GM19468 (cell line): ENCODE measurements around the gene IFT81.
"Not testable (repeated sequence)": the region's sequence is repeated elsewhere in the genome, so short reads cannot be mapped to it uniquely, and the experiment has no call there.

Source experiments
- ATAC-seq: cut with Tn5 transposase; IDR thresholded peaks from one replicate; pipeline ENCODE4 v1.9.1; 2021; ENCODE audit warnings: mild to moderate bottlenecking, moderate library complexity, moderate number of reproducible peaks; ENCODE audit not compliant: unreplicated experiment; ENCODE audit errors: extremely low read depth

Gene IFT81

DNA sequence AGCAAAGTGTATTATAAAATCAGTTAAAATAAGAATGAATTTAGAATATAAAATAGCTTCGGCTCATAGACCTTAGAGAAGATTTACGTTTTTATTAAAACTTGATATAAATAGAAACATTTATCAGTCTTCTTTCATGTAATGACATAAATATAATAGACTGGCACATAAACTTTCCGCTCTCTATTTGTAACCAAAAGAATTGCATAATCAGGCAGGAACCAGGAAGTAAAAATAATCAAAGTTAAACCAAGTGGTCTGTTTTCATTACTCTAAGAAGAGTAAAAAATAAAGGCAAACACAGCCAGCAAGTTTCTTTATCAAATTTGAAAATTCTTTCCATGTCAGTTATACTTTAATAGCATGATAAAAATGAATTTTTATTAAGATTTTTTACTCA, 110.6 kb downstream of the IFT81 start:
- no peak for ATAC-seq

GRCh38 chr12:110235383-110235782, 111.2 kb downstream of the IFT81 start:
- no peak for ATAC-seq

GRCh38 chr12:110243227-110243626, 119.1 kb downstream of the IFT81 start:
- ATAC-seq = no peak

DNA sequence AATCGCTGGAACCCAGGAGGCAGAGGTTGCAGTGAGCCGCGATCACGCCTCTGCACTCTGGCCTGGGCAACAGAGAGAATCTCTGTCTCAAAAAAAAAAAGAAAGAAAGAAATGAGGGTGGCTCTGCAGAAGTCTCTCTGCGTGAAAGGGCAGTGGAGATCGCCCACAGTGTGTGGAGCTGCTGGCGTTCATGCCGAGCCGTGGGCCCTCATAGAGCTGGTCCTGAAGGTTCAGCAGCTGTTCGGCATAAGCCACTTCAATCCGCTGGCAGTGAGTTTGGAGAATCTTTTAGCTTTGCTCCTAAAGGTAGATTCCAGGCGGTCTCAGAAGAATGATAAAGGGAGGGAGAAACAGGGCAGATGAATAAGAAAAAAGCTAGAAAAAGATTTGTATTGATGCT, 120.2 kb downstream of the IFT81 start:
- ATAC-seq = no peak

DNA sequence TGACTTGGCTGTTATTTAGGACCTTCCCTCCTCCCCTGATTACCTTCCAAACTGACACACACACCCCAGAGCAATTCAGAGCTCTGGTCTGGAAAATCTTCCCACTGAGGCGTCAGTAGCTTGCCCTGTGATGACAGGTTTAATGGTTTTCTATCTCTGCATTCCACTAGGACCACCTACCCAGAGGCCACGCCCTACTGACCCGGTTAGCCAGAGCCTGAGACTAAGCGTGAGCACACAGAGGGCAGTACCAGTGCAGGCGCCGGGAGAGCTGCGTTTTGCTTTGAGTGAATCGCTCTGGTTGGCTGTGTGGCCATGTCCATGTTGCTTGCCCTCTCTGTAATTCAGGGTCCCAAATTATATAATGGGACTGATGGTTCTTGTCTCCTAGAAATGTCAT, 120.7 kb downstream of the IFT81 start:
- no peak for ATAC-seq

DNA sequence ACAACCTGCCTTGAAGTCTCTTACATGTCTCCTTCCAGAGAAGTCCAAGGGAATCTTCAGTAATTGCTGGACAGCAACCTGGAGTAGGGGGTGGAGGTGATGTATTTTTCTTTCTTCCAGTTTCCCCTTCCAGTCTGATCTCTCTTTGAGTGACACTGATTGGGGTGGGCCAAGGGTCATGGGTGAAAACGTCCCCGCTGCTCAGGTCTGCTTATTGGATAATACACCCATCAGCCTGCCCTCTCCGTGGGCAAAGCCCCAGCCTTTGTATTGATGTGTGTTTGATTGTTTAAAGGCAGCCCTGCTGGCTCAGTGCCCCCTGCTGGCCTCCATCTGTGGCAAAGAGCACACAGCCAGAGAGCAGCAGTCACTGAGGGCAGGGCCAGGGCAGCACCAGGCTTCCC, 121.2 kb downstream of the IFT81 start:
- no peak for ATAC-seq

DNA sequence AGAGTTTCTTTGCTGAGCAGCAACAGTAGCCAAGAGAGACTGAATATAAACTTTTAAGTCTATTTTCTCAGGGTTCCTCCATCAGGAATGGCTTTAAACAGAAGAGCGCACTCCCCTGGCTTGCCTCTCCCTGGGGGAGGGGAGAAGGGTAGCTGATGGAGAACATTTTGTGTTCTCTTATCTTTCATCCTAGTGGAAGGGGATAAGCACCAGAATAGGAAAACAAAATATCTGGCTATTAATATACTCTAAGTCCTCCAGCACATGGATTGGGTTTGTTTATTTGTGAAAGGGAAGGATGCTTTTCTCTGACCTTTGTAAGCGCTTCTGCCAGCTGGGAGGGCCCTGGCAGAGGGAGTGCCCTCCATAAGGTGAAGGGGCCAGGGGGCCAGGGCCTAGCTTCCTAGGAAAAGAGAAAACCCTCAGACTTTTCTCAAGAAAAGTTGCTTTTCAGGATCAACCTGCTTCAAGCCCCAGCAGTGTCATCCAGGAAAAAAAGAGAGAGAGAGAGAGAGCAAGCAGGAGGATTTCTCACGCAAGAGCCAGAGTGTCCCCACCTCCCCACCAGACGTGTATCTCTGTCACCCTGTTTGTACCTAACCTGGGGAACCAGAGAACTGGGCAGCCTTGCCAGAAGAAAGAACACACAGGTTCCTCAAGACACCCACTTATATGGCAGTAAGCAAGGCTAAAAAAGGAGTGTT, 122.6 kb downstream of the IFT81 start:
- ATAC-seq = no peak

DNA sequence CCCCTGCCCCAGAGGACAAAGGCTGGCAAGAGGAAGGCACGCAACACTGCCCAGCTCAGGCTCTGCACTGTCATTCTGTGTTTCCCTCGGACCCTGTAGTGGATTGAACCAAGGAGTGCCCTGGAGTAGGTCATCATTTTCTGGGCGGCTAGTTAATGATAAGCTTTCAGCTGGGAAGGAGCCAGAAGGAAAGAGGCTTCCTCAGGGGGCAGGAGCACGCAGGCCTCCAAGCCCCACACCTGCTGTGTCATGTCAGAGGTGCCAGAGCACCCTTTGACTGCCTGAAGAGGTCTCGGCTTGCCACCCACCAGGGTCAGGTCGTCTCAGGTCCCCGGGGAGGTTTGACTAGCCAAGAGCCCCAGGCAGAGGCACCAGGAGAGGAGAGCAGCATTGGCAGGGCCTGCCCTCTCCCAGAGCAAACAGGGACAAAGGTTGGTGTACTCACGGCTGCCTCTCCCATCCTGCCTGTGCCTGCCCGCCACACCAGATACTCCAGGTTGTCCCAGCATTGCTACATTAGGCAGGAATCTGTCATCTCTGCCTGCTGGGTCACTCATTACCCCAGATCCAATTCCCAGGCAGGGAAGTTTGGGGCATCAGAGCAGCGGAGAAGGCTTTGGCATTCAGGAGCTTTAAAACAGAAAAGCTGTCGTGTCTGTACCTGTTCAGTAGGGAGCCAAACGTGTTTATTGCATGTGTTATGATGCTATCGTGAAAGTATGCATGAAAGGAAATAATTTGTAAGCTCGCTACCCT, 123.4 kb downstream of the IFT81 start:
- ATAC-seq = no peak

DNA sequence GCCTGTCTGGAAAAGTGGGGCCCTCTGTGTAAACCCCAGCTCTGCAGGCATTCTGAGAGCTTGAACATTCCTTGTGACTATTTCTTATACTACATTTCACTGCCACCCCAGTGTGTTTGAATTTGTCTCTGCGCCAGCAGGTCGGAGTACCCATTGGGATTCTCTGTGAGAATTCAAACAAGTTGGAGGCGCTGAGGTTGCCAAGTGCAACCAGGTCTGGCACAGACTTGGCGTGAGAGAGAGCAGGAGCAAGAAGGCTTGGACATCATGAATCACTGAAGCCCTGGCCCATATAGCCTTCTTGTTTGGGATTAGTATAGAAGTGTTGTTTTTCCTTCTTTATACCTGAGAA, 123.9 kb downstream of the IFT81 start:
- ATAC-seq = no peak

DNA sequence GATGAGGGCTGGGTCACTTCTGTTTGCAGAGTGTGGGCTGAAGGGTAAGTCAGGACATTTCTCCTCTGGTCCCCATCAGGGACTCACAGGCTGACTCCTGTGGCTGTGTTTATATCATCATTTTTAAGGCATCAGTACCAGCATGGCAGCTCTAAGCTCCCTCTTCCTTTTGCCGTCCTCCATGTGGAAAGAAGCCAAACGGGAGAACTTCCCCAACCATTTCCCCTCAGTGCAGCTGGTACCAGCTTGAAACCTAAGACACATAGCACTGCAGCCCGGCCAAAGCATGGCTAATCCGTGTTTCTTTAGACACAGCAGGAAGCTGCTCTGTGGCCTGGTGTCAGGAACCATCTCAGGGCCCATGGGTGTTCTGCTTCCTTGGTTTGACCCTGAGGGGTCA, 124.9 kb downstream of the IFT81 start:
- ATAC-seq = no peak

- ATAC-seq = no peak
Observed at GRCh38 chr12:110249716-110250225, 125.6 kb downstream of the IFT81 start.

- ATAC-seq = no peak
Observed at GRCh38 chr12:110251381-110251780, 127.2 kb downstream of the IFT81 start.

DNA sequence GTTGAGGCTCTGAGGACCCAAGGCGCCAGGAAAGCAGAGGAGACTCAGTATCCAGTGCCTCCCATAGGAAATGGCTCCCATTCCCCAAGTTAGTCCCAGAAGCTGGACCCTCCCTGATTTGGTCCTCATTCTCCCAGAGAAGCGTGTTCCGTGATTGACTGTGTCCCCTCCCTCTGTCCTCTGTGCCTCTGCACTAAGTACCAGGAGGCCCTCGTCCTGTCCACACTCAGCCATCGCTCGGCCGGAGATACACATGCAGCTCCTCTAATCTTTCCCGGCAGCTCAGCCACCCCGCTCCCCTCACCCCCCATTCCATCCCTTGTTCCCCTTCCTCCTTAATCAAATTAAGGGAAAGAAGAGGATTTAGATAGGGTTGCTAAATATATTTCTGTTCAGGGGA, 128.6 kb downstream of the IFT81 start:
- ATAC-seq = no peak

GRCh38 chr12:110253176-110253575, 129.0 kb downstream of the IFT81 start:
- no peak for ATAC-seq

GRCh38 chr12:110254971-110255540, 130.9 kb downstream of the IFT81 start:
- ATAC-seq = no peak

GRCh38 chr12:110255890-110256456, 131.8 kb downstream of the IFT81 start:
- ATAC-seq = not testable (repeated sequence)

DNA sequence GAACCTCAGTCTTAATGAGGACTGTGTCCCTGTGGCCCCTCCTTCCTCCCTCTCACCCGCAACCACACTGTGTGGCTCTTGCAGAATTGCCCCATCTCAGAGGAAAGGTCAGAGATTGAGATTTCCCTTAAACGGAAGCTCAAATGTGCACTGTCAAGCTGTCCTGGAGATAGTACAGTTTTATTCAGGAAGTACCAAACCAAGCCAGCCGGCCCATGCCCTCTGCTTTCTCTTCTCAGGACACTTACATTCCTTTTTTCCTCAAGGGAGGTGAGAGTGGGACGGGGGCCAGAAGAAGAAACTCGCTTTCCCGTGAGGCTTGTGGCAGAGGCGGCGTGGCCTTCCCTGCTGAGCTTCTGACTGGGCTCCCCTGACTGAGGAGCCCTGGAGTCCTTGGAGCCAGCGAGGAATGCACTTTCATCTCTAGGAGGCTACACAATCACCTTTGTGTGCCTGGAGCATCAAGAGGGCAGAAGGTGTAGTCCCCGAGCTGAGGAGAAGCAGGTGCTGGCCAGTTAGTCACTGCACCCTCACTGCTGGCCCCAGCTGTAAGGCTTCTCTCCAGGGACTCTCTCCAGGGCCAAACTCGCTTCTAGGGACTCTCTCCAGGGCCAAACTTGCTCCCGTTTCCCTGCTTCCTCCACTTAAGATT, 132.7 kb downstream of the IFT81 start:
- no peak for ATAC-seq

DNA sequence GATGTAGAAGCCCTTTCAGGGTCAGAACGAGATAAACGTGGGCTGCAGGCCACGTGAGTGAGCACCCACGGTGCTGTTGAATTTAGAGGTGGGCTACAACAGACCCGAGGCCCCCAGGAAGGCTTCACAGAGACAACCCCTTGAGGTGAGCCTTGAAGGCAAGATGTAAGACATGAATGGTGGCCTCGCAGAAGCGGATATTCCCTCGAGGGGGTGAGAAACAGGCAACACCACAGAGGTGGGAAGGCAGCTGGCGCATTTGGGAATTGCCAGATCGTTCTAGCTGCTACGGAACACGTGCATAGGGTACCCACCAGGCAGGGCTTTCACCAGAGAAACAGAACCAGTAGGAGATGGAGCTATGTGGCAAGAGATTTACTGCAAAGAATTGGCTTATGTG, 134.3 kb downstream of the IFT81 start:
- ATAC-seq = no peak

- no peak for ATAC-seq
Observed at GRCh38 chr12:110262442-110263388, 138.6 kb downstream of the IFT81 start.
